ENCODE results near the gene CHRNA7. TPM values are rescaled to one million over a fixed set of nuclear protein-coding genes. Genes with fewer than 3 reads are reported as not detected.

Gene CHRNA7
- total and polyA plus RNA-seq, 10 of the 15 experiments (the other 5 are each of a cell fraction or from before 2014, with no cell fraction given) = 0.06 to 0.15 (median 0.12) TPM; not detected in 7

DNA sequence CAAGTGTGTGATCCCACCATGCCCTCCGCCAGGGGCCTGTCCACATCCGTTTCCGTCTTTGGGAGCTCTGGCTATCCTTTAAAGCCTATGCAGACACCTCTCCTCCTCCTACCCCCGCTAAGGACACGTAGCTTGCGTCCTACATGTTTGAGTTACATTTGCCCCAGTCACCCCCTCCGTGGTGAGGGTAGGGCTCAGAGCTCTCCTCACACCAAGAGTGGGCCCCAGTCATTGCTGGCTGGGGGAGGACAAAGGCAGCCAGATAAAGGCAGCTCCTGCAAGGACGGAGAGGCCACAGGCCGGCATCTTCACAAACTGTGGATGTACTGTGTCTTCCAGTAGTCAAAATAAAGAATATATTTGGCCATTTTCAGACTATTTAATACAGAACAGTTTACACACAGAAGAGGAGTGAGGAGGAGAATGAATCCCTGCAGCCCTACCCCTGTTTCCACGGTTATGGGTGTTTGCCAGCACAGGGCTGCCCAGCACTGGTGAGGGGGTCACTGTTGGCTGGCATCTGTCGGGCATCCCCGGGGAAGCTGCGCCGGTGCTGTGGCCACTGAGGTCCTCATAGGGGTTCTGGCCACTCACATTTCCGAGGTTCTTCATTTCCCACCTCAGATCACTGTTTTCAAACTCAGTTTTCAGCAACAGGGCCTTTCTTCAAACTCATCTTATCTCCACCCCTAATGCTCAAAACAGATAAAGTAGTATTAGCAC is 118.7 kb downstream of the CHRNA7 start:
- FAIRE-seq (no peak), ATAC-seq (no peak), DNase-seq (ENCODE audit: low read depth, low spot score) (no peak)
- SMC1A ChIA-PET (ENCODE audit: uncharacterized antibody, unreplicated experiment) = interaction anchor here (0.7 kb wide), 1 partner anchor 16 kb away, joined by 3 read pairs; no protein-coding TSS in a partner anchor
- H3K9me3 ChIP-seq (replicated peaks; ENCODE audit: control insufficient read depth, insufficient read depth, low read length) = no peaks in the 10 kb centered on the region
- H3K4me3 ChIP-seq = no peak overlapping the region
- CTCF ChIA-PET = no interaction called here
- TF ChIP-seq HCFC1 (IDR thresholded peaks at IDR 0.05; ENCODE audit: low read length) (no peak), NR2C2 (IDR thresholded peaks at IDR 0.05; ENCODE audit: borderline replicate concordance, control insufficient read depth, insufficient read length, low read depth) (no peak), SRF (IDR thresholded peaks at IDR 0.05; ENCODE audit: low read depth in 2 of 2, low read length in 2 of 2) (no peak), ZNF207 (IDR thresholded peaks at IDR 0.05; ENCODE audit: borderline replicate concordance) (no peak), ZSCAN29 (IDR thresholded peaks at IDR 0.05) (no peak), CREB1 (IDR thresholded peaks at IDR 0.05; ENCODE audit: low read depth) (no peak), HDAC2 (IDR thresholded peaks at IDR 0.05) (no peak), ZNF384 (IDR thresholded peaks at IDR 0.05; ENCODE audit: borderline replicate concordance, low read depth, low read length) (no peak), ESRRA (IDR thresholded peaks at IDR 0.05; ENCODE audit: low read length) (no peak), ETV6 (conservative IDR thresholded peaks at IDR 0.05 in 1 of 2, IDR thresholded peaks at IDR 0.05 in 1 of 2; ENCODE audit: borderline replicate concordance in 1 of 2, low read depth in 1 of 2) (no peak), SREBF2 (IDR thresholded peaks at IDR 0.05; ENCODE audit: low read length) (no peak), SIN3A (IDR thresholded peaks at IDR 0.05; ENCODE audit: low read depth, low read length) (no peak), IRF4 (IDR thresholded peaks at IDR 0.05; ENCODE audit: low read depth, low read length) (no peak), SMAD5 (IDR thresholded peaks at IDR 0.05; ENCODE audit: low read depth) (no peak), KAT2A (conservative IDR thresholded peaks at IDR 0.05; ENCODE audit: control insufficient read depth, low read depth, low read length) (no peak), BHLHE40 (IDR thresholded peaks at IDR 0.05; ENCODE audit: borderline replicate concordance in 1 of 2, low read depth in 2 of 2, low read length in 1 of 2) (no peak)
- TF ChIP-seq, protein P1, sequence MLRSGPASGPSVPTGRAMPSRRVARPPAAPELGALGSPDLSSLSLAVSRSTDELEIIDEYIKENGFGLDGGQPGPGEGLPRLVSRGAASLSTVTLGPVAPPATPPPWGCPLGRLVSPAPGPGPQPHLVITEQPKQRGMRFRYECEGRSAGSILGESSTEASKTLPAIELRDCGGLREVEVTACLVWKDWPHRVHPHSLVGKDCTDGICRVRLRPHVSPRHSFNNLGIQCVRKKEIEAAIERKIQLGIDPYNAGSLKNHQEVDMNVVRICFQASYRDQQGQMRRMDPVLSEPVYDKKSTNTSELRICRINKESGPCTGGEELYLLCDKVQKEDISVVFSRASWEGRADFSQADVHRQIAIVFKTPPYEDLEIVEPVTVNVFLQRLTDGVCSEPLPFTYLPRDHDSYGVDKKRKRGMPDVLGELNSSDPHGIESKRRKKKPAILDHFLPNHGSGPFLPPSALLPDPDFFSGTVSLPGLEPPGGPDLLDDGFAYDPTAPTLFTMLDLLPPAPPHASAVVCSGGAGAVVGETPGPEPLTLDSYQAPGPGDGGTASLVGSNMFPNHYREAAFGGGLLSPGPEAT (IDR thresholded peaks at IDR 0.05; ENCODE audit: low read depth) = no peak
- TF ChIP-seq, protein P2, sequence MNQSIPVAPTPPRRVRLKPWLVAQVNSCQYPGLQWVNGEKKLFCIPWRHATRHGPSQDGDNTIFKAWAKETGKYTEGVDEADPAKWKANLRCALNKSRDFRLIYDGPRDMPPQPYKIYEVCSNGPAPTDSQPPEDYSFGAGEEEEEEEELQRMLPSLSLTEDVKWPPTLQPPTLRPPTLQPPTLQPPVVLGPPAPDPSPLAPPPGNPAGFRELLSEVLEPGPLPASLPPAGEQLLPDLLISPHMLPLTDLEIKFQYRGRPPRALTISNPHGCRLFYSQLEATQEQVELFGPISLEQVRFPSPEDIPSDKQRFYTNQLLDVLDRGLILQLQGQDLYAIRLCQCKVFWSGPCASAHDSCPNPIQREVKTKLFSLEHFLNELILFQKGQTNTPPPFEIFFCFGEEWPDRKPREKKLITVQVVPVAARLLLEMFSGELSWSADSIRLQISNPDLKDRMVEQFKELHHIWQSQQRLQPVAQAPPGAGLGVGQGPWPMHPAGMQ (IDR thresholded peaks at IDR 0.05; ENCODE audit: borderline replicate concordance) = no peak
- TF ChIP-seq, protein P3, sequence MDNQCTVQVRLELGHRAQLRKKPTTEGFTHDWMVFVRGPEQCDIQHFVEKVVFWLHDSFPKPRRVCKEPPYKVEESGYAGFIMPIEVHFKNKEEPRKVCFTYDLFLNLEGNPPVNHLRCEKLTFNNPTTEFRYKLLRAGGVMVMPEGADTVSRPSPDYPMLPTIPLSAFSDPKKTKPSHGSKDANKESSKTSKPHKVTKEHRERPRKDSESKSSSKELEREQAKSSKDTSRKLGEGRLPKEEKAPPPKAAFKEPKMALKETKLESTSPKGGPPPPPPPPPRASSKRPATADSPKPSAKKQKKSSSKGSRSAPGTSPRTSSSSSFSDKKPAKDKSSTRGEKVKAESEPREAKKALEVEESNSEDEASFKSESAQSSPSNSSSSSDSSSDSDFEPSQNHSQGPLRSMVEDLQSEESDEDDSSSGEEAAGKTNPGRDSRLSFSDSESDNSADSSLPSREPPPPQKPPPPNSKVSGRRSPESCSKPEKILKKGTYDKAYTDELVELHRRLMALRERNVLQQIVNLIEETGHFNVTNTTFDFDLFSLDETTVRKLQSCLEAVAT (IDR thresholded peaks at IDR 0.05) = no peak
- TF ChIP-seq, protein P4, sequence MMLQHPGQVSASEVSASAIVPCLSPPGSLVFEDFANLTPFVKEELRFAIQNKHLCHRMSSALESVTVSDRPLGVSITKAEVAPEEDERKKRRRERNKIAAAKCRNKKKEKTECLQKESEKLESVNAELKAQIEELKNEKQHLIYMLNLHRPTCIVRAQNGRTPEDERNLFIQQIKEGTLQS (IDR thresholded peaks at IDR 0.05; ENCODE audit: borderline replicate concordance, extremely low read depth, low read depth, low read length) = no peak
- no peaks in the 10 kb centered on the region for H3K79me2 ChIP-seq (ENCODE audit: control insufficient read depth, insufficient read depth, low read length)
- POLR2A ChIA-PET = no interaction called here
- intact Hi-C loops (cut with micrococcal nuclease; ENCODE audit: unreplicated experiment) (no loop called here), in situ Hi-C loops (cut with MboI) (loop anchor here (25.0 kb wide), 1 partner anchor 1762 kb away; the partner anchor contains the start of gene CHRFAM7A)
- no peak overlapping the region for H3K9ac ChIP-seq (ENCODE audit: control insufficient read depth, insufficient read depth, low read length)
- no peaks in the 10 kb centered on the region for H3K4me1 ChIP-seq (ENCODE audit: control insufficient read depth, insufficient read depth, low read length)
- RAD21 ChIA-PET (ENCODE audit: unreplicated experiment) = no interaction called here
- no peaks in the 10 kb centered on the region for H4K20me1 ChIP-seq (ENCODE audit: control insufficient read depth, insufficient read depth)
- H3K4me2 ChIP-seq (ENCODE audit: control insufficient read depth, insufficient read depth) = no peak overlapping the region
- no peak overlapping the region for H2AFZ ChIP-seq (ENCODE audit: control insufficient read depth, low read depth, low read length)
- H3K27ac ChIP-seq (ENCODE audit: control insufficient read depth, insufficient read depth) = no peak overlapping the region
- H3K27me3 ChIP-seq (replicated peaks in 1 of 2; ENCODE audit: control insufficient read depth in 2 of 2, insufficient read depth in 2 of 2, low read length in 1 of 2) = no peaks in the 10 kb centered on the region
- no peaks in the 10 kb centered on the region for H3K36me3 ChIP-seq (ENCODE audit: control insufficient read depth in 2 of 2, insufficient read depth in 2 of 2, low read length in 1 of 2)
- no TSS peak for BruUV-seq (replicated peaks)
- WGBS (ENCODE audit: insufficient coverage, insufficient replicate concordance, low lambda C conversion rate, missing lambda C conversion rate) = 29% methylated on average over 15 of the region's 15 CpGs

Data from GM12878 (cell line).